Measurements from ENCODE around the gene MT1E.

GRCh38 chr16:56608043-56608875 lies 17.3 kb upstream of the MT1E start, which contains the start of gene MT2A:
- TF ChIP-seq CTCF (IDR thresholded peaks at IDR 0.05; ENCODE audit: low read depth, low read length) = no peak
- TF ChIP-seq EZH2phosphoT487 (IDR thresholded peaks at IDR 0.05; ENCODE audit: low read depth) = no peak
